GM12878 (cell line): Measurements from ENCODE around the gene CKS2. TPM values are rescaled to one million over a fixed set of nuclear protein-coding genes. Genes with fewer than 3 reads are reported as not detected.

Source experiments
- BACH1 ChIP-seq: fragments of 450-650 bp; IDR thresholded peaks from 2 replicates; pipeline ENCODE4 v1.6.1; 2017; ENCODE audit warnings: mild to moderate bottlenecking, borderline replicate concordance
- CREB1 ChIP-seq: IDR thresholded peaks from 2 replicates; pipeline ENCODE4 v1.6.1; 2012; ENCODE audit warnings: low read depth, mild to moderate bottlenecking, inconsistent platforms
- EGR1 ChIP-seq, 2 experiments: IDR thresholded peaks; 1 replicate in 1 of 2; 2 replicates in 1 of 2; pipeline ENCODE4 v1.6.1; 2011 to 2012; ENCODE audit warnings: low read depth in 2 of 2, low read length in 2 of 2, borderline replicate concordance in 1 of 2, mild to moderate bottlenecking in 1 of 2, moderate library complexity in 1 of 2
- FOS ChIP-seq: IDR thresholded peaks from 3 replicates; pipeline ENCODE4 v1.6.1; 2011; ENCODE audit warnings: borderline replicate concordance; ENCODE audit not compliant: insufficient read length; ENCODE audit errors: extremely low read depth
- GATAD2B ChIP-seq: fragments of 450-650 bp; conservative IDR thresholded peaks from 2 replicates; pipeline ENCODE4 v1.6.1; 2017; ENCODE audit warnings: low read depth, mild to moderate bottlenecking, moderate library complexity
- JUNB ChIP-seq: IDR thresholded peaks from 2 replicates; pipeline ENCODE4 v1.6.1; 2016; ENCODE audit warnings: antibody characterized with exemption, mild to moderate bottlenecking
- KLF5 ChIP-seq: fragments of 450-650 bp; IDR thresholded peaks from 2 replicates; pipeline ENCODE4 v1.6.1; 2014; ENCODE audit warnings: mild to moderate bottlenecking; ENCODE audit not compliant: partially characterized antibody
- MEF2B ChIP-seq: fragments of 450-650 bp; IDR thresholded peaks from 2 replicates; pipeline ENCODE4 v1.6.1; 2018; ENCODE audit warnings: mild to moderate bottlenecking, moderate library complexity; ENCODE audit not compliant: partially characterized antibody, poor library complexity, severe bottlenecking
- NFIC ChIP-seq: IDR thresholded peaks from 2 replicates; pipeline ENCODE4 v1.6.1; 2012; ENCODE audit warnings: low read depth, mild to moderate bottlenecking, inconsistent platforms, low read length, moderate library complexity
- NR2F1 ChIP-seq: fragments of 450-650 bp; conservative IDR thresholded peaks from 2 replicates; pipeline ENCODE4 v1.6.1; 2017; ENCODE audit warnings: mild to moderate bottlenecking
- PAX8 ChIP-seq: fragments of 450-650 bp; IDR thresholded peaks from 2 replicates; pipeline ENCODE4 v1.6.1; 2017; ENCODE audit warnings: mild to moderate bottlenecking, moderate library complexity
- POLR2AphosphoS2 ChIP-seq: IDR thresholded peaks from 2 replicates; pipeline ENCODE4 v1.6.1; 2011; ENCODE audit warnings: low read depth, mild to moderate bottlenecking, low read length, improper control_type of control experiment, moderate library complexity
- RAD51 ChIP-seq: fragments of 450-650 bp; IDR thresholded peaks from 2 replicates; pipeline ENCODE4 v1.6.1; 2016; ENCODE audit warnings: moderate library complexity, mild to moderate bottlenecking, inconsistent platforms
- TARDBP ChIP-seq: IDR thresholded peaks from 2 replicates; pipeline ENCODE4 v1.6.1; 2016; ENCODE audit warnings: borderline replicate concordance
- polyA plus RNA-seq, 11 experiments: library from polyadenylated mRNA; depleted of rRNA in 4 of 11; unstranded in 6 of 11; stranded (reverse) in 5 of 11; fragments of >200 nt; fragmentation: Nextera tagmentation in 4 of 11; fragmentation: Illumina TruSeq in 1 of 11; extraction: Ambion mirVana in 4 of 11; extraction: Trizol in 1 of 11; gene quantifications; 1 replicate in 1 of 11; 2 replicates in 10 of 11; pipeline versions ENCODE4 v1.2.1 to v1.2.3, GENCODE V29; 2011 to 2016; ENCODE audit warnings: inconsistent platforms in 2 of 11, missing spikeins in 2 of 11, low read depth in 1 of 11
- total RNA-seq, 4 experiments: library from RNA; depleted of rRNA in 3 of 4; stranded (reverse); fragments of >200 nt in 3 of 4; fragmentation: Illumina TruSeq in 1 of 4; extraction: Trizol in 1 of 4; gene quantifications; 2 replicates each; pipeline versions ENCODE4 v1.2.1 to v1.2.3, GENCODE V29; 2013 to 2021
- TF ChIP-seq, protein P1 (sequence below): IDR thresholded peaks from 2 replicates; pipeline ENCODE4 v1.6.1; 2011; ENCODE audit warnings: mild to moderate bottlenecking, low read depth, low read length, moderate library complexity; ENCODE audit not compliant: insufficient replicate concordance
- TF ChIP-seq, protein P2 (sequence below): fragments of 450-650 bp; IDR thresholded peaks from 2 replicates; pipeline ENCODE4 v1.6.1; 2016; ENCODE audit warnings: mild to moderate bottlenecking, moderate library complexity, borderline replicate concordance
- TF ChIP-seq, protein P3 (sequence below): fragments of 450-650 bp; IDR thresholded peaks from 2 replicates; pipeline ENCODE4 v1.6.1; 2017; ENCODE audit warnings: low read depth, mild to moderate bottlenecking, moderate library complexity
- TF ChIP-seq, protein P4 (sequence below): fragments of 150-350 bp; IDR thresholded peaks from 2 replicates; pipeline ENCODE4 v1.6.1; 2014; ENCODE audit warnings: mild to moderate bottlenecking, low read depth, low read length
- TF ChIP-seq, protein P5 (sequence below): IDR thresholded peaks from 2 replicates; pipeline ENCODE4 v1.6.1; 2012; ENCODE audit warnings: low read length, inconsistent platforms

Gene CKS2
- total and polyA plus RNA-seq, 10 of the 15 experiments (the other 5 are each of a cell fraction or from before 2014, with no cell fraction given), result 172 to 1,251 (median 503) TPM

DNA sequence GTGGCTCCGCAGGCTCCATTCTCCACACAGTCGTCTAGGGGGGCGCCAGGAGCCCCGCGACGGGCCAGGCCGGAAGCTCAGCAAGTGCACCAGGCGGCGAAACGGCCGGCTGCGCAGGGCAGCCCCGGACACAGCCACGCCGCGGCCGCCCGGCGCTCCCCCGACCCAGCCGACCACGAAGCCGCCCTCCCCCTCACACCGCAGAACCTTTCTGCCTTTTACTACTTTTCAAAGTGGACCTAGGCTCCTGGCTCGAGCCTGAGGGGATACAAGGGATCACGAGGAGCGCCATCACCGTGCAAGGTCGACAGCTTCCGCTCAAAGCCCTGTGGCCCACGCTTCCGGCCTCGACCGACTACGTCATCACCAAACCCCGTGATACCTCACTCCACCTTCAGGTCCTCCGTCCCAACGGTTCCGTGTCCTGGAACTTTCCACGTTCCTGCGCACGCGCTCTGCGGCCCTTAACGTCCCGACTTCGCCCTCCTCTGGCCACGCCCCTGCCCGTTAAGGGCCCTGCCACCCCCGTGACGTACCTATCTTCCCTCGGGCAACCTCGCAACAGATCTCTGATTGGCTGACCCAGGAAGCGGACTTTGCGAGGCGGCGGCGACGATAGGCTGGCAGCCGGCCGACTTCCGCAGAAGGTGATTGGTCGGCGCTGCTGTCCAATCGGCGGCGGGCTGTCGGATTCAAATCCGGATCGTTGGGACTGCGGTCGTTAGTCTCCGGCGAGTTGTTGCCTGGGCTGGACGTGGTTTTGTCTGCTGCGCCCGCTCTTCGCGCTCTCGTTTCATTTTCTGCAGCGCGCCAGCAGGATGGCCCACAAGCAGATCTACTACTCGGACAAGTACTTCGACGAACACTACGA lies at the start of gene CKS2 (continued):
- no peak for TF ChIP-seq PAX8
- peak; percentile 39 for TF ChIP-seq MEF2B
- peak; percentile 92 for TF ChIP-seq BACH1
- TF ChIP-seq, protein P1, sequence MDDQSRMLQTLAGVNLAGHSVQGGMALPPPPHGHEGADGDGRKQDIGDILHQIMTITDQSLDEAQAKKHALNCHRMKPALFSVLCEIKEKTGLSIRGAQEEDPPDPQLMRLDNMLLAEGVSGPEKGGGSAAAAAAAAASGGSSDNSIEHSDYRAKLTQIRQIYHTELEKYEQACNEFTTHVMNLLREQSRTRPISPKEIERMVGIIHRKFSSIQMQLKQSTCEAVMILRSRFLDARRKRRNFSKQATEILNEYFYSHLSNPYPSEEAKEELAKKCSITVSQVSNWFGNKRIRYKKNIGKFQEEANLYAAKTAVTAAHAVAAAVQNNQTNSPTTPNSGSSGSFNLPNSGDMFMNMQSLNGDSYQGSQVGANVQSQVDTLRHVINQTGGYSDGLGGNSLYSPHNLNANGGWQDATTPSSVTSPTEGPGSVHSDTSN, result peak; percentile 2
- TF ChIP-seq FOS, result peak; percentile 59
- TF ChIP-seq TARDBP, result no peak
- TF ChIP-seq, protein P2, sequence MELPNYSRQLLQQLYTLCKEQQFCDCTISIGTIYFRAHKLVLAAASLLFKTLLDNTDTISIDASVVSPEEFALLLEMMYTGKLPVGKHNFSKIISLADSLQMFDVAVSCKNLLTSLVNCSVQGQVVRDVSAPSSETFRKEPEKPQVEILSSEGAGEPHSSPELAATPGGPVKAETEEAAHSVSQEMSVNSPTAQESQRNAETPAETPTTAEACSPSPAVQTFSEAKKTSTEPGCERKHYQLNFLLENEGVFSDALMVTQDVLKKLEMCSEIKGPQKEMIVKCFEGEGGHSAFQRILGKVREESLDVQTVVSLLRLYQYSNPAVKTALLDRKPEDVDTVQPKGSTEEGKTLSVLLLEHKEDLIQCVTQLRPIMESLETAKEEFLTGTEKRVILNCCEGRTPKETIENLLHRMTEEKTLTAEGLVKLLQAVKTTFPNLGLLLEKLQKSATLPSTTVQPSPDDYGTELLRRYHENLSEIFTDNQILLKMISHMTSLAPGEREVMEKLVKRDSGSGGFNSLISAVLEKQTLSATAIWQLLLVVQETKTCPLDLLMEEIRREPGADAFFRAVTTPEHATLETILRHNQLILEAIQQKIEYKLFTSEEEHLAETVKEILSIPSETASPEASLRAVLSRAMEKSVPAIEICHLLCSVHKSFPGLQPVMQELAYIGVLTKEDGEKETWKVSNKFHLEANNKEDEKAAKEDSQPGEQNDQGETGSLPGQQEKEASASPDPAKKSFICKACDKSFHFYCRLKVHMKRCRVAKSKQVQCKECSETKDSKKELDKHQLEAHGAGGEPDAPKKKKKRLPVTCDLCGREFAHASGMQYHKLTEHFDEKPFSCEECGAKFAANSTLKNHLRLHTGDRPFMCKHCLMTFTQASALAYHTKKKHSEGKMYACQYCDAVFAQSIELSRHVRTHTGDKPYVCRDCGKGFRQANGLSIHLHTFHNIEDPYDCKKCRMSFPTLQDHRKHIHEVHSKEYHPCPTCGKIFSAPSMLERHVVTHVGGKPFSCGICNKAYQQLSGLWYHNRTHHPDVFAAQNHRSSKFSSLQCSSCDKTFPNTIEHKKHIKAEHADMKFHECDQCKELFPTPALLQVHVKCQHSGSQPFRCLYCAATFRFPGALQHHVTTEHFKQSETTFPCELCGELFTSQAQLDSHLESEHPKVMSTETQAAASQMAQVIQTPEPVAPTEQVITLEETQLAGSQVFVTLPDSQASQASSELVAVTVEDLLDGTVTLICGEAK, result peak; percentile 87
- peak; percentile 93 for TF ChIP-seq POLR2AphosphoS2
- TF ChIP-seq, protein P3, sequence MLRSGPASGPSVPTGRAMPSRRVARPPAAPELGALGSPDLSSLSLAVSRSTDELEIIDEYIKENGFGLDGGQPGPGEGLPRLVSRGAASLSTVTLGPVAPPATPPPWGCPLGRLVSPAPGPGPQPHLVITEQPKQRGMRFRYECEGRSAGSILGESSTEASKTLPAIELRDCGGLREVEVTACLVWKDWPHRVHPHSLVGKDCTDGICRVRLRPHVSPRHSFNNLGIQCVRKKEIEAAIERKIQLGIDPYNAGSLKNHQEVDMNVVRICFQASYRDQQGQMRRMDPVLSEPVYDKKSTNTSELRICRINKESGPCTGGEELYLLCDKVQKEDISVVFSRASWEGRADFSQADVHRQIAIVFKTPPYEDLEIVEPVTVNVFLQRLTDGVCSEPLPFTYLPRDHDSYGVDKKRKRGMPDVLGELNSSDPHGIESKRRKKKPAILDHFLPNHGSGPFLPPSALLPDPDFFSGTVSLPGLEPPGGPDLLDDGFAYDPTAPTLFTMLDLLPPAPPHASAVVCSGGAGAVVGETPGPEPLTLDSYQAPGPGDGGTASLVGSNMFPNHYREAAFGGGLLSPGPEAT, result peak; percentile 80
- TF ChIP-seq GATAD2B, result peak; percentile 97
- no peak for TF ChIP-seq JUNB
- TF ChIP-seq CREB1, result peak; percentile 96
- TF ChIP-seq, protein P4, sequence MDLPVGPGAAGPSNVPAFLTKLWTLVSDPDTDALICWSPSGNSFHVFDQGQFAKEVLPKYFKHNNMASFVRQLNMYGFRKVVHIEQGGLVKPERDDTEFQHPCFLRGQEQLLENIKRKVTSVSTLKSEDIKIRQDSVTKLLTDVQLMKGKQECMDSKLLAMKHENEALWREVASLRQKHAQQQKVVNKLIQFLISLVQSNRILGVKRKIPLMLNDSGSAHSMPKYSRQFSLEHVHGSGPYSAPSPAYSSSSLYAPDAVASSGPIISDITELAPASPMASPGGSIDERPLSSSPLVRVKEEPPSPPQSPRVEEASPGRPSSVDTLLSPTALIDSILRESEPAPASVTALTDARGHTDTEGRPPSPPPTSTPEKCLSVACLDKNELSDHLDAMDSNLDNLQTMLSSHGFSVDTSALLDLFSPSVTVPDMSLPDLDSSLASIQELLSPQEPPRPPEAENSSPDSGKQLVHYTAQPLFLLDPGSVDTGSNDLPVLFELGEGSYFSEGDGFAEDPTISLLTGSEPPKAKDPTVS, result peak; percentile 74; the same call in 1 of the 2 replicates
- TF ChIP-seq RAD51, result peak; percentile 86
- no peak; the same call in 1 of the 2 replicates for TF ChIP-seq NFIC
- peak; percentile 62; the same call in 1 of the 2 replicates for TF ChIP-seq NR2F1
- peak; percentile 19 to 93 for TF ChIP-seq EGR1 (IDR thresholded peaks at IDR 0.05; ENCODE audit: borderline replicate concordance in 1 of 2, low read depth in 2 of 2, low read length in 2 of 2)
- TF ChIP-seq, protein P5, sequence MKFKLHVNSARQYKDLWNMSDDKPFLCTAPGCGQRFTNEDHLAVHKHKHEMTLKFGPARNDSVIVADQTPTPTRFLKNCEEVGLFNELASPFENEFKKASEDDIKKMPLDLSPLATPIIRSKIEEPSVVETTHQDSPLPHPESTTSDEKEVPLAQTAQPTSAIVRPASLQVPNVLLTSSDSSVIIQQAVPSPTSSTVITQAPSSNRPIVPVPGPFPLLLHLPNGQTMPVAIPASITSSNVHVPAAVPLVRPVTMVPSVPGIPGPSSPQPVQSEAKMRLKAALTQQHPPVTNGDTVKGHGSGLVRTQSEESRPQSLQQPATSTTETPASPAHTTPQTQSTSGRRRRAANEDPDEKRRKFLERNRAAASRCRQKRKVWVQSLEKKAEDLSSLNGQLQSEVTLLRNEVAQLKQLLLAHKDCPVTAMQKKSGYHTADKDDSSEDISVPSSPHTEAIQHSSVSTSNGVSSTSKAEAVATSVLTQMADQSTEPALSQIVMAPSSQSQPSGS, result peak; percentile 64; the same call in 1 of the 2 replicates
- TF ChIP-seq KLF5, result peak; percentile 29
